ENCODE data around the gene FER. TPM values are rescaled to one million over a fixed set of nuclear protein-coding genes. Genes with fewer than 3 reads are reported as not detected.
"Not testable (repeated sequence)": the region's sequence is repeated elsewhere in the genome, so short reads cannot be mapped to it uniquely, and the experiment has no call there.

The FER gene
- total RNA-seq, 1 experiment from 2014 or later, result 20.6 TPM

DNA sequence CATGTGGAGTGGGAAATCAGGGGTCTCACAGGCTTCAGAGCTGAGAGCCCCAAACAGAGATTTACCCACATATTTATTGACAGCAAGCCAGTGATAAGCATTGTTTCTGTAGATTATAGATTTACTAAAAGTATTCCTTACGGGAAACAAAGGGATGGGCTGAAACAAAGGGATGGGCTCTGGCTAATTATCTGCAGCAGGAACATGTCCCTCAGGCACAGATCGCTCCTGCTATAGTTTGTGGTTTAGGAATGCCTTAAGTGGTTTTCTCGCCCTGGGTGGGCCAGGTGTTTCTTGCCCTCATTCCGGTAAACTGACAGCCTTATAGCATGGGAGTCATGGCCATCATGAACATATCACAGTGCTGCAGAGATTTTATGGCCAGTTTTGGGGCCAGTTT lies 36.9 kb downstream of the FER start:
- intact Hi-C loops (cut with micrococcal nuclease; ENCODE audit: unreplicated experiment); H3K36me3 ChIP-seq (ENCODE audit: low read depth); BruUV-seq (replicated peaks); H3K27me3 ChIP-seq (ENCODE audit: insufficient read depth, low read depth); H2AFZ ChIP-seq; H3K4me2 ChIP-seq; H3K9me2 ChIP-seq (ENCODE audit: insufficient read depth); H3K4me1 ChIP-seq (replicated peaks; ENCODE audit: insufficient read depth); POLR2A ChIA-PET (ENCODE audit: unreplicated experiment); H3K9me3 ChIP-seq (ENCODE audit: insufficient read depth, low read depth); DNase-seq; H4K20me1 ChIP-seq (ENCODE audit: insufficient read depth); CTCF ChIA-PET; H3K27ac ChIP-seq; H3K4me3 ChIP-seq; H3F3A ChIP-seq (ENCODE audit: insufficient read depth, low read depth); H3K79me2 ChIP-seq (ENCODE audit: low read depth): not testable (repeated sequence)

DNA sequence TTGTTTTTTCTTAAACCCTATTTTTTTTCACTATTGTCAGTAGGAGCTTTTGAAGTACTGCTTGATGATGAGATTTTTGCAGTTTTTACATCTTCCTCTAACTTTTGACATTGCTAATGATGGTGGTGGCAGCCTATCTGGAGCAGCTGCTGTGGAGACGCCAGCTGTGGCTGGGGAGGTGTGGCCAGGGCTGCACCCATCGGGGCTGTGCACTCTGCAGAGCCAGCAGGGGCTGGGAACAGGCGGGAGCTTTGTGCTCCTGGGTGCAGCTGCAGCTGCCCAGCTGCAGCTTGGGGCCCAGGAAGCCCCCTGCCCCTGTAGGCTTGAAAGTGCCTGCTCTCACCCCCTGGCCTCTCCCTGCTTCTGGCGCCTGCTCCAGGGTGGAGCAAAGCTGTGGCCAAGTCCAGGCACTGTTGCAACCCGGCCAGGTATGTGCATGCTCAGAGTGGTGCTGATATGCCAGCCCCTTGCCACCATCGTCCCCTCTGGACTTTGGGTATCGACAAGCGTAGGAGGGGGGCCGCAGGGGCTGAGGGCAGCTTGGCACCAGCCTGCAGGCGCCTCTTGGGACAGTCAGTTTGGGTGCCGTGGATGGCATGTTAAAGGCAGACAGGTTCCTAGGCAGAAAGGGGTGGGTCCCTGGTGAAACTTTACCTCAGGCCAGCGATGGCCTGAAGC lies 39.2 kb downstream of the FER start:
- H3K9me3 ChIP-seq (ENCODE audit: insufficient read depth, low read depth), result peaks cover 5% of the 10 kb centered on the region; the same call in 1 of the 2 replicates
- no peaks in the 10 kb centered on the region for H3K79me2 ChIP-seq (ENCODE audit: low read depth)
- no peak overlapping the region for H3K4me3 ChIP-seq
- no peaks in the 10 kb centered on the region for H4K20me1 ChIP-seq (ENCODE audit: insufficient read depth)
- H2AFZ ChIP-seq, result no peak overlapping the region
- ChIA-PET POLR2A (ENCODE audit: unreplicated experiment) (no interaction called here), CTCF (no interaction called here)
- no TSS peak for BruUV-seq (replicated peaks)
- H3K36me3 ChIP-seq (ENCODE audit: low read depth), result no peaks in the 10 kb centered on the region
- no peak overlapping the region for H3K27ac ChIP-seq
- DNase-seq, result no peak
- H3F3A ChIP-seq (ENCODE audit: insufficient read depth, low read depth), result no peaks in the 10 kb centered on the region
- no peaks in the 10 kb centered on the region for H3K27me3 ChIP-seq (ENCODE audit: insufficient read depth, low read depth)
- H3K4me2 ChIP-seq, result no peak overlapping the region
- 0 out of 2 replicates have a peak, but pooled peaks cover 3% of the 10 kb centered on the region for H3K4me1 ChIP-seq (replicated peaks; ENCODE audit: insufficient read depth)
- intact Hi-C loops (cut with micrococcal nuclease; ENCODE audit: unreplicated experiment), result no loop called here
- H3K9me2 ChIP-seq (ENCODE audit: insufficient read depth), result no peaks in the 10 kb centered on the region
- TF ChIP-seq, protein P1, sequence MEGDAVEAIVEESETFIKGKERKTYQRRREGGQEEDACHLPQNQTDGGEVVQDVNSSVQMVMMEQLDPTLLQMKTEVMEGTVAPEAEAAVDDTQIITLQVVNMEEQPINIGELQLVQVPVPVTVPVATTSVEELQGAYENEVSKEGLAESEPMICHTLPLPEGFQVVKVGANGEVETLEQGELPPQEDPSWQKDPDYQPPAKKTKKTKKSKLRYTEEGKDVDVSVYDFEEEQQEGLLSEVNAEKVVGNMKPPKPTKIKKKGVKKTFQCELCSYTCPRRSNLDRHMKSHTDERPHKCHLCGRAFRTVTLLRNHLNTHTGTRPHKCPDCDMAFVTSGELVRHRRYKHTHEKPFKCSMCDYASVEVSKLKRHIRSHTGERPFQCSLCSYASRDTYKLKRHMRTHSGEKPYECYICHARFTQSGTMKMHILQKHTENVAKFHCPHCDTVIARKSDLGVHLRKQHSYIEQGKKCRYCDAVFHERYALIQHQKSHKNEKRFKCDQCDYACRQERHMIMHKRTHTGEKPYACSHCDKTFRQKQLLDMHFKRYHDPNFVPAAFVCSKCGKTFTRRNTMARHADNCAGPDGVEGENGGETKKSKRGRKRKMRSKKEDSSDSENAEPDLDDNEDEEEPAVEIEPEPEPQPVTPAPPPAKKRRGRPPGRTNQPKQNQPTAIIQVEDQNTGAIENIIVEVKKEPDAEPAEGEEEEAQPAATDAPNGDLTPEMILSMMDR (conservative IDR thresholded peaks at IDR 0.05), result no peak
- no peak for TF ChIP-seq EZH2 (IDR thresholded peaks at IDR 0.05; ENCODE audit: low read depth)

DNA sequence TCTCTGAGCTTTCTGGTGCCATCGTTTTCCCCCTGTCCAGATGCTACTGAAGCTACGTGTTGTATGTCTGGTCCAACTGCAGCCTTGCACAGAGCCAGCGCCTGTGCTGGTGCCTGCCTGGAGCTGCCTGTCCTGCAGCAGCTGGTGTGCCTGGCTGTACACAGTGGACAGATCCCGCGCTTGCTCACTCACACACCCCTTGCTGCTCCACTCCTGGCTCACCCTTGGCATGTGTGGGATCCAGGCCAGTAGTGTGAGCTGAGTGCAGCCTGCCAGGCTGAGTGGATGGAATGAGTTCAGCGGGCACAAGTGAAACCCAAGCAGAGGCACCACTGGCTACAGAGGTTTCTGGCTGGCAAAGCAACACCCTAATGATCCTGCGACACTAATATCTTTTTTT lies 40.4 kb downstream of the FER start:
- Histone ChIP-seq H3K27ac (no peak overlapping the region), H3K79me2 (ENCODE audit: low read depth) (no peaks in the 10 kb centered on the region), H2AFZ (no peak overlapping the region), H3K4me3 (no peak overlapping the region), H4K20me1 (ENCODE audit: insufficient read depth) (no peaks in the 10 kb centered on the region), H3K27me3 (ENCODE audit: insufficient read depth, low read depth) (no peaks in the 10 kb centered on the region), H3K4me1 (replicated peaks; ENCODE audit: insufficient read depth) (0 out of 2 replicates have a peak, but pooled peaks cover 4% of the 10 kb centered on the region), H3F3A (ENCODE audit: insufficient read depth, low read depth) (no peaks in the 10 kb centered on the region), H3K9me2 (ENCODE audit: insufficient read depth) (no peaks in the 10 kb centered on the region), H3K36me3 (ENCODE audit: low read depth) (0 out of 2 replicates have a peak, but pooled peaks cover 2% of the 10 kb centered on the region), H3K4me2 (no peak overlapping the region), H3K9me3 (ENCODE audit: insufficient read depth, low read depth) (peaks cover 5% of the 10 kb centered on the region; the same call in 1 of the 2 replicates)
- intact Hi-C loops (cut with micrococcal nuclease; ENCODE audit: unreplicated experiment), result no loop called here
- no TSS peak for BruUV-seq (replicated peaks)
- no peak for DNase-seq
- TF ChIP-seq EZH2 (IDR thresholded peaks at IDR 0.05; ENCODE audit: low read depth), result no peak
- TF ChIP-seq, protein P1 (conservative IDR thresholded peaks at IDR 0.05), result no peak
- POLR2A ChIA-PET (ENCODE audit: unreplicated experiment), result interaction anchor here (0.5 kb wide), 1 partner anchor 112 kb away, joined by 3 read pairs; no protein-coding TSS in a partner anchor
- CTCF ChIA-PET, result no interaction called here
